Tibial nerve (tissue), 4 donors: ENCODE results near the gene TMEM167A.

Source experiments
- CTCF ChIP-seq, 5 experiments: fragments of 200-600 bp in 3 of 5; fragments of 450-650 bp in 2 of 5; sonication (generic) in 3 of 5; IDR thresholded peaks; one replicate each; pipeline ENCODE4 v1.5.1; 2016 to 2019; ENCODE audit warnings: antibody characterized with exemption in 5 of 5, mild to moderate bottlenecking in 3 of 5, moderate library complexity in 2 of 5
- EP300 ChIP-seq, 2 donors: sonication (generic); formaldehyde crosslinking; IDR thresholded peaks; one replicate each; pipeline ENCODE4 v1.6.1; 2017; ENCODE audit warnings: antibody characterized with exemption in 2 of 2, mild to moderate bottlenecking in 1 of 2

- no peak for TF ChIP-seq CTCF (IDR thresholded peaks at IDR 0.05)
- TF ChIP-seq EP300 (IDR thresholded peaks at IDR 0.05), result no peak
Measured at GRCh38 chr5:83048811-83049210, 28.4 kb downstream of the TMEM167A start.
